OCI-M2 (cell line): ENCODE measurements around the gene MAGIX.
A peak's percentile ranks its signal among the peaks of the same experiment; 100 is the strongest.
"Not testable (repeated sequence)": the region's sequence is repeated elsewhere in the genome, so short reads cannot be mapped to it uniquely, and the experiment has no call there.

Experiments
- DNase-seq: peaks from one replicate; lab custom pipeline; 2025; ENCODE audit not compliant: unreplicated experiment; lab: John Stamatoyannopoulos, UW

MAGIX gene

GRCh38 chrX:49162620-49163019, at the start of gene MAGIX:
TSS of gene MAGIX (plus strand) at chrX:49162758. CDS start at chrX:49162890, 132 bp downstream.
- DNase-seq, result no peak

GRCh38 chrX:49116076-49116475, 46.5 kb upstream of the MAGIX start:
- no peak for DNase-seq

GRCh38 chrX:49116716-49117115, 45.8 kb upstream of the MAGIX start:
- DNase-seq, result no peak

GRCh38 chrX:49117581-49117980, 45.0 kb upstream of the MAGIX start:
- DNase-seq, result no peak

GRCh38 chrX:49120091-49120490, 42.5 kb upstream of the MAGIX start:
- DNase-seq, result no peak

GRCh38 chrX:49122499-49122898, 40.1 kb upstream of the MAGIX start:
- no peak for DNase-seq

GRCh38 chrX:49127742-49128258, 34.8 kb upstream of the MAGIX start:
- not testable (repeated sequence) for DNase-seq

GRCh38 chrX:49129427-49129826, 33.1 kb upstream of the MAGIX start:
- DNase-seq, result no peak

GRCh38 chrX:49132275-49132674, 30.3 kb upstream of the MAGIX start:
- not testable (repeated sequence) for DNase-seq

GRCh38 chrX:49133759-49134158, 28.8 kb upstream of the MAGIX start:
- DNase-seq, result no peak

- DNase-seq, result no peak
These were observed 25.1 kb upstream of the MAGIX start for GRCh38 chrX:49137492-49137891.

GRCh38 chrX:49139713-49140112, 22.8 kb upstream of the MAGIX start:
- DNase-seq, result no peak

- DNase-seq, result not testable (repeated sequence)
These were observed 20.3 kb upstream of the MAGIX start for GRCh38 chrX:49142264-49142663.

- not testable (repeated sequence) for DNase-seq
These were observed 19.4 kb upstream of the MAGIX start for GRCh38 chrX:49143154-49143553.

GRCh38 chrX:49147282-49147681, 15.3 kb upstream of the MAGIX start:
- no peak for DNase-seq

- DNase-seq, result no peak
These were observed 14.6 kb upstream of the MAGIX start for GRCh38 chrX:49147936-49148335.

- DNase-seq, result peak; percentile 28
These were observed 14.0 kb upstream of the MAGIX start for GRCh38 chrX:49148390-49149100.

- DNase-seq, result not testable (repeated sequence)
These were observed 13.3 kb upstream of the MAGIX start for GRCh38 chrX:49149291-49149690.

GRCh38 chrX:49153467-49153866, 9.1 kb upstream of the MAGIX start:
- DNase-seq, result no peak

GRCh38 chrX:49155243-49155899, 7.2 kb upstream of the MAGIX start:
- DNase-seq, result peak; percentile 39

- no peak for DNase-seq
These were observed 6.4 kb upstream of the MAGIX start for GRCh38 chrX:49155900-49156837.
